Thymus (tissue), 11 donors: ENCODE data around the gene PYROXD2. TPM values are rescaled to one million over a fixed set of nuclear protein-coding genes. Genes with fewer than 3 reads are reported as not detected.

Source experiments
- DNase-seq, 9 donors: peaks; one replicate each; pipeline ENCODE4 v3.0.0-alpha.2; 2013; ENCODE audit warnings: low spot score in 9 of 9, low read depth in 6 of 9, missing footprints in 1 of 9
- H3K27ac ChIP-seq, 2 donors: one replicate each; pipeline ENCODE4 v1.5.1; 2013; ENCODE audit warnings: control low read depth in 1 of 2, low read depth in 1 of 2, low read length in 1 of 2, mild to moderate bottlenecking in 1 of 2, moderate library complexity in 1 of 2
- H3K27me3 ChIP-seq, 2 donors: one replicate each; pipeline ENCODE4 v1.5.1; 2013; ENCODE audit warnings: low read length in 1 of 2; ENCODE audit not compliant: control insufficient read depth in 2 of 2, insufficient read depth in 1 of 2
- H3K36me3 ChIP-seq, 2 donors: one replicate each; pipeline ENCODE4 v1.5.1; 2013; ENCODE audit warnings: low read length in 1 of 2, mild to moderate bottlenecking in 1 of 2, moderate library complexity in 1 of 2; ENCODE audit not compliant: control insufficient read depth in 2 of 2, insufficient read depth in 2 of 2
- H3K4me1 ChIP-seq, 2 donors: one replicate each; pipeline ENCODE4 v1.5.1; 2013; ENCODE audit warnings: low read length in 2 of 2; ENCODE audit not compliant: control insufficient read depth in 2 of 2, insufficient read depth in 2 of 2
- H3K4me3 ChIP-seq, 2 donors: one replicate each; pipeline ENCODE4 v1.5.1; 2013; ENCODE audit warnings: low read length in 2 of 2, control low read depth in 1 of 2, mild to moderate bottlenecking in 1 of 2
- H3K9me3 ChIP-seq, 2 donors: one replicate each; pipeline ENCODE4 v1.5.1; 2013; ENCODE audit warnings: low read length in 1 of 2, mild to moderate bottlenecking in 1 of 2; ENCODE audit not compliant: control insufficient read depth in 2 of 2, insufficient read depth in 1 of 2
- WGBS: extraction: QIAGEN DNeasy Blood & Tissue Kit; methylation state at CpG from one replicate; pipeline ENCODE4 v1.1.7; 2013; 5-methylcytosine and 5-hydroxymethylcytosine counted together
- polyA plus RNA-seq: library from polyadenylated mRNA; stranded (reverse); fragments of 200-250 nt; gene quantifications from one replicate; pipeline ENCODE4 v1.2.3, GENCODE V29; 2013
- total RNA-seq: library from RNA; stranded (reverse); fragments of 120-200 nt; gene quantifications from one replicate; pipeline ENCODE4 v1.2.4, GENCODE V29; 2013
- donor health status: healthy.

The PYROXD2 gene
- total and polyA plus RNA-seq, 2 donors = 2.0 to 17.8 TPM

GRCh38 chr10:98368644-98369043, 46.3 kb downstream of the PYROXD2 start:
- H3K9me3 ChIP-seq = no peaks in the 10 kb centered on the region
- peaks cover 0 to 10% of the 10 kb centered on the region in 2 donors for H3K27me3 ChIP-seq
- WGBS = 95% methylated on average over 2 of the region's 2 CpGs
- H3K27ac ChIP-seq = no peak overlapping the region
- no peaks in the 10 kb centered on the region for H3K36me3 ChIP-seq
- DNase-seq = no peak
- H3K4me3 ChIP-seq = no peak overlapping the region
- no peaks in the 10 kb centered on the region for H3K4me1 ChIP-seq

- Histone ChIP-seq H3K9me3 (no peaks in the 10 kb centered on the region), H3K27me3 (peaks cover 0 to 8% of the 10 kb centered on the region in 2 donors), H3K27ac (no peak overlapping the region), H3K36me3 (no peaks in the 10 kb centered on the region), H3K4me3 (no peak overlapping the region), H3K4me1 (no peaks in the 10 kb centered on the region)
- 94% methylated on average over 19 of the region's 19 CpGs for WGBS
- no peak for DNase-seq
These were observed 47.2 kb downstream of the PYROXD2 start for GRCh38 chr10:98367604-98368451.

GRCh38 chr10:98366062-98366530, 48.9 kb downstream of the PYROXD2 start:
- no peak overlapping the region for H3K27ac ChIP-seq
- WGBS = 92% methylated on average over 6 of the region's 6 CpGs
- no peaks in the 10 kb centered on the region for H3K4me1 ChIP-seq
- peaks cover 0 to 2% of the 10 kb centered on the region in 2 donors for H3K27me3 ChIP-seq
- DNase-seq = no peak
- H3K9me3 ChIP-seq = no peaks in the 10 kb centered on the region
- H3K36me3 ChIP-seq = no peaks in the 10 kb centered on the region
- no peak overlapping the region for H3K4me3 ChIP-seq

- Histone ChIP-seq H3K27me3 (peaks cover 0 to 2% of the 10 kb centered on the region in 2 donors), H3K27ac (no peak overlapping the region), H3K36me3 (no peaks in the 10 kb centered on the region), H3K9me3 (no peaks in the 10 kb centered on the region), H3K4me3 (no peak overlapping the region), H3K4me1 (no peaks in the 10 kb centered on the region)
- DNase-seq = no peak
- WGBS = 93% methylated on average over 18 of the region's 18 CpGs
These were observed 49.4 kb downstream of the PYROXD2 start for GRCh38 chr10:98365406-98366061.

GRCh38 chr10:98364432-98365102, 50.4 kb downstream of the PYROXD2 start:
- no peaks in the 10 kb centered on the region for H3K4me1 ChIP-seq
- H3K9me3 ChIP-seq = no peaks in the 10 kb centered on the region
- H3K36me3 ChIP-seq = no peaks in the 10 kb centered on the region
- no peak overlapping the region for H3K27ac ChIP-seq
- no peak for DNase-seq
- H3K4me3 ChIP-seq = no peak overlapping the region
- peaks cover 0 to 2% of the 10 kb centered on the region in 2 donors for H3K27me3 ChIP-seq
- 93% methylated on average over 9 of the region's 9 CpGs for WGBS

- Histone ChIP-seq H3K4me1 (no peaks in the 10 kb centered on the region), H3K27ac (no peak overlapping the region), H3K36me3 (no peaks in the 10 kb centered on the region), H3K9me3 (no peaks in the 10 kb centered on the region), H3K4me3 (no peak overlapping the region), H3K27me3 (peaks cover 0 to 3% of the 10 kb centered on the region in 2 donors)
- WGBS = 95% methylated on average over 6 of the region's 6 CpGs
- no peak for DNase-seq
These were observed 51.8 kb downstream of the PYROXD2 start for GRCh38 chr10:98363220-98363619.

GRCh38 chr10:98361131-98362025, 53.6 kb downstream of the PYROXD2 start:
- H3K4me3 ChIP-seq = no peak overlapping the region
- WGBS = 64% methylated on average over 15 of the region's 15 CpGs
- H3K27ac ChIP-seq = no peak overlapping the region

GRCh38 chr10:98357194-98357822, 57.7 kb downstream of the PYROXD2 start:
- Histone ChIP-seq H3K27me3 (peaks cover 0 to 19% of the 10 kb centered on the region in 2 donors), H3K4me1 (no peaks in the 10 kb centered on the region), H3K4me3 (no peak overlapping the region), H3K36me3 (no peaks in the 10 kb centered on the region), H3K27ac (no peak overlapping the region), H3K9me3 (no peaks in the 10 kb centered on the region)
- WGBS = 90% methylated on average over 5 of the region's 5 CpGs
- no peak for DNase-seq

More at GRCh38 chr10:98361131-98362025, 53.6 kb downstream of the PYROXD2 start:
- no peaks in the 10 kb centered on the region for H3K4me1 ChIP-seq
- peaks cover 0 to 4% of the 10 kb centered on the region in 2 donors for H3K27me3 ChIP-seq
- H3K9me3 ChIP-seq = no peaks in the 10 kb centered on the region
- DNase-seq = no peak
- no peaks in the 10 kb centered on the region for H3K36me3 ChIP-seq
